ENCODE results near the gene DMGDH.
A peak's percentile ranks its signal among the peaks of the same experiment; 100 is the strongest.

DMGDH gene

DNA sequence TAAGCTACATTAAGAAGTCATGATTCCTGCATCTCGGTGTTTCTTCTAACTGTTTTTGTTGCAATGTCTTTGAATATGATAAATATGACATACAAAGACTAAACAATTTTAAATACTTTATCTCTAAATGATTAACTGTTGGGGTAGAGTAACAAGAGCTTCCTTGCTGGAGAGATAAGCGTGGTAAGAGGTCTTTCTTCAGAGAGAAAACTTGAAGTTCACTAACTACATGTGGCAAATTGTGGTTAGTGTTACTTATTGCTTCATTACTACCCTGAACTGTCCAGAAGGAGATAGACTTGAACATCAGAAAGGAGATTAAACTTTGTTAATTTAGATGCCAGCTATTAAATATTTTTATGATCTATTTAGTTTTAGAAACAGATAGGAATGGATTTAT is 77.3 kb downstream of the DMGDH start:
- H3K4me1 ChIP-seq (ENCODE audit: control insufficient read depth in 1 of 2, insufficient read depth in 1 of 2, low read depth in 1 of 2, low read length in 1 of 2) = peaks cover 6 to 11% of the 10 kb centered on the region in 2 experiments
- no peaks in the 10 kb centered on the region for H3K27me3 ChIP-seq
- H3K27ac ChIP-seq = no peak overlapping the region
- TF ChIP-seq, protein P1, sequence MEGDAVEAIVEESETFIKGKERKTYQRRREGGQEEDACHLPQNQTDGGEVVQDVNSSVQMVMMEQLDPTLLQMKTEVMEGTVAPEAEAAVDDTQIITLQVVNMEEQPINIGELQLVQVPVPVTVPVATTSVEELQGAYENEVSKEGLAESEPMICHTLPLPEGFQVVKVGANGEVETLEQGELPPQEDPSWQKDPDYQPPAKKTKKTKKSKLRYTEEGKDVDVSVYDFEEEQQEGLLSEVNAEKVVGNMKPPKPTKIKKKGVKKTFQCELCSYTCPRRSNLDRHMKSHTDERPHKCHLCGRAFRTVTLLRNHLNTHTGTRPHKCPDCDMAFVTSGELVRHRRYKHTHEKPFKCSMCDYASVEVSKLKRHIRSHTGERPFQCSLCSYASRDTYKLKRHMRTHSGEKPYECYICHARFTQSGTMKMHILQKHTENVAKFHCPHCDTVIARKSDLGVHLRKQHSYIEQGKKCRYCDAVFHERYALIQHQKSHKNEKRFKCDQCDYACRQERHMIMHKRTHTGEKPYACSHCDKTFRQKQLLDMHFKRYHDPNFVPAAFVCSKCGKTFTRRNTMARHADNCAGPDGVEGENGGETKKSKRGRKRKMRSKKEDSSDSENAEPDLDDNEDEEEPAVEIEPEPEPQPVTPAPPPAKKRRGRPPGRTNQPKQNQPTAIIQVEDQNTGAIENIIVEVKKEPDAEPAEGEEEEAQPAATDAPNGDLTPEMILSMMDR (IDR thresholded peaks at IDR 0.05) = no peak
- no peaks in the 10 kb centered on the region for H3K9me3 ChIP-seq
- no peak overlapping the region for H3K4me3 ChIP-seq (ENCODE audit: low read depth in 1 of 2, low read length in 1 of 2)
- H3K36me3 ChIP-seq = no peaks in the 10 kb centered on the region

DNA sequence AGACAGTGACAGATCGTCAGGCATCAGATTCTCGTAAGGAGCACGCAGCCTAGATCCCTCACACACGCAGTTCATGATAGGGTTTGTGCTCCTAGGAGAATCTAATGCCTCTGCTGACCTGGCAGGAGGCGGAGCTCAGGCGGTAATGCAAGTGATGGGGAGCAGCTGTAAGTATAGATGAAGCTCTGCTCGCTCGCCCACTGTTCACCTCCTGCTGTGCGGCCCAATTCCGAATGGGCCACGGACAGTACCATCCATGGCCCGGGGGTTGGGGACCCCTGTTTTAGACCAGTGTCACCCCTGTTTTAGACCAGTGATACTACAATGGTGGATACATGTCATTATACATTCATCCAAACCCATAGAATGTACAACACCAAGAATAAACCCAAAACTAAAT is 80.4 kb downstream of the DMGDH start:
- Histone ChIP-seq H3K4me3 (ENCODE audit: low read depth in 1 of 2, low read length in 1 of 2) (no peak overlapping the region), H3K9me3 (no peaks in the 10 kb centered on the region), H3K27ac (no peak overlapping the region), H3K27me3 (no peaks in the 10 kb centered on the region), H3K4me1 (ENCODE audit: control insufficient read depth in 1 of 2, insufficient read depth in 1 of 2, low read depth in 1 of 2, low read length in 1 of 2) (peaks cover 19 to 20% of the 10 kb centered on the region in 2 experiments), H3K36me3 (no peaks in the 10 kb centered on the region)
- TF ChIP-seq, protein P1 (IDR thresholded peaks at IDR 0.05) = no peak

DNA sequence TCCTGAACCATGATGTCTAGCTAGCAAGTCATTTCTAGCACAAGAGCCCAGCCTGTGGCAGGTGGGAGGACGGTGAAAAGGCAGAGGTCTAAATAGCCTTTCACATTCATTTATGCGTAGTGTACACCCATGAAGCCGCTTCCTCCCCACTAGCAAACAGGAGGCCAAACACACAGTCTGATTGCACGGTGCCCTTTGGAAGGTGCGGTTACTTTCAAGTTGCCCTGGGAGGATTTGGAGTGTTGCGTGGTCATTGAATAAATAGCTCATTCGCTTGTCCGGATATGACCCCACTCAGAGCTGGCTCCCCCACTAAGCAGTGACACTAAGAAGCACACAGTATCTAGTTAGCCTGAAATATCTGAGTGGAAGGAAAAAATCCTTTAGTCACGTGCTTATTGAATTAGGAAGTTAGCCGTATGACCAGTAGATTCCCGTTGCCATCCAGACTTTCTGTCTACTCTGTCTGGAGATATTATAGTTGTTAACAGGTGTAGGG is 83.7 kb downstream of the DMGDH start:
- no peaks in the 10 kb centered on the region for H3K36me3 ChIP-seq
- TF ChIP-seq, protein P1 (IDR thresholded peaks at IDR 0.05) = no peak
- no peaks in the 10 kb centered on the region for H3K9me3 ChIP-seq
- H3K27ac ChIP-seq = peak overlapping the region; percentile 92
- H3K4me1 ChIP-seq (ENCODE audit: control insufficient read depth in 1 of 2, insufficient read depth in 1 of 2, low read depth in 1 of 2, low read length in 1 of 2) = peaks cover 21 to 26% of the 10 kb centered on the region in 2 experiments
- peak overlapping the region; percentile 73 to 85 for H3K4me3 ChIP-seq (ENCODE audit: low read depth in 1 of 2, low read length in 1 of 2)
- no peaks in the 10 kb centered on the region for H3K27me3 ChIP-seq

DNA sequence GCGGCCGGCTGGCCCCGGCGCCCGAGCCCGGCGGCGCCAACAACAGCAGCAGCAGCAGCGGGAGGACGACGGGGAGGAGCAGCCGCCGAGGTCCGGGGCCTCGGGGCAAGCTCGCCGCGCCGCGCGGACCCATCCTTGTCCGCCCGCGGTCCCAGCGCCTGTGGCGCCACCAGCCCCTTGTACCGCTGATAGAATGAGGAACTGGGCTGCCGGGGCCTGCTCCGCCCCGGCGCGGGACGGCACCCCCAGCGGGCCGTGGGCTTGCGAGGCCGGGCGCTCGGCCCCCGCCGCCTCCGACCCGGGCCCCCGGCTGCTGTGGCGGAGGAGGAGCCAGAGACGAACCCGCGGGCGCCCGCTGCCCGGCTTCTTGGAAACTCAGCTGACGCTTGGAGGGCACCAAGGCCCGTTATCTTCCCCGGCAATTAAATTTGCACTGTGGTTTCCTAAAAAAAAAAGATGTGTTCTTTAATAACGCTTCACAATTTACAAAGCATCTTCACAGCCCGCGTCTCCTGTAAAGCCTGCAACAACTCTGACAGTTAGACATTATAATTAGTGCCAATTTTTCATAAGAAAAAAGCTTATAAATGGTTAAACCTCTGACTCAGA is 84.3 kb downstream of the DMGDH start, which contains the start of gene ARSB:
ARSB (minus strand) TSS at position 195 of the 609 bp plus-strand sequence; CDS start at position 133, 62 bp downstream.
- Histone ChIP-seq H3K27ac (peak within 1 kb of the TSS; percentile 92), H3K4me1 (ENCODE audit: control insufficient read depth in 1 of 2, insufficient read depth in 1 of 2, low read depth in 1 of 2, low read length in 1 of 2) (peaks cover 21 to 29% of the 10 kb centered on the region in 2 experiments), H3K36me3 (no peaks in the 10 kb centered on the region), H3K27me3 (no peaks in the 10 kb centered on the region), H3K9me3 (no peaks in the 10 kb centered on the region), H3K4me3 (ENCODE audit: low read depth in 1 of 2, low read length in 1 of 2) (peak within 1 kb of the TSS; percentile 73 to 85)
- TF ChIP-seq, protein P1 (IDR thresholded peaks at IDR 0.05) = no peak

DNA sequence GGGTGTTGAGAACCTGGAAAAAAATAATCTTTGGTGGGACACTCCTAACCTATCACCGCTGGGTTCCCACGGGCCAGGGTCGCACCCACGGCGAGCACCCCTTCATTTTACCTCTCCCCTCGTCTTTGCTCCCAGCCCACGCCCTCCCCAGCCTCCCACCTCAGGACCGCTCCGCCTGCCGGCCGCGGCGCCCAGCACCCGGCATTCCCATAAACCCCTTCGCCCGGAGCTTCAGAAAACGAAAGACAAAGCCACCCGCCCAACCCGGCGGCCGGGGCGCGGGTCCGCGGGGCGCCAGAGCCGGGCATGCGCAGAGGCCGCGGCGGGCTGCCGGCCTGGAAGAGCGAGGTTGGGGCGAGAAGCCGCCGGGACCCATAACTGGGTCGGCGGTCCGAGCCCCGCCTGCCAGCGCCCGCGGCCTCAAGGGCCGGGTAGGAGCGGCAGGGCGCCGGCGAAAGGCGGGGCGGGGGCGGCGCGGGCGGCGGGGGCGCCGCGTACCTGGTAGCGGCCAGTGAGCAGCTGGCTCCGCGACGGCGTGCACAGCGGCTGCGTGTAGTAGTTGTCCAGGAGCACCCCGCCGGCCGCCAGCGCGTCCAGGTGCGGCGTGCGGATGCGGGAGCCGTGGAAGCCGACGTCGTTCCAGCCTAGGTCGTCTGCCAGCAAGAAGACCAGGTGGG is 84.9 kb downstream of the DMGDH start:
- H3K4me1 ChIP-seq (ENCODE audit: control insufficient read depth in 1 of 2, insufficient read depth in 1 of 2, low read depth in 1 of 2, low read length in 1 of 2) = peaks cover 28 to 35% of the 10 kb centered on the region in 2 experiments
- H3K9me3 ChIP-seq = no peaks in the 10 kb centered on the region
- H3K27me3 ChIP-seq = no peaks in the 10 kb centered on the region
- H3K36me3 ChIP-seq = no peaks in the 10 kb centered on the region
- H3K4me3 ChIP-seq (ENCODE audit: low read depth in 1 of 2, low read length in 1 of 2) = peak overlapping the region; percentile 73 to 85
- H3K27ac ChIP-seq = peak overlapping the region; percentile 92
- TF ChIP-seq, protein P1 (IDR thresholded peaks at IDR 0.05) = no peak
